ENCODE measurements around the gene GIGYF2.
"Not testable (repeated sequence)": the region's sequence is repeated elsewhere in the genome, so short reads cannot be mapped to it uniquely, and the experiment has no call there.

GIGYF2 gene

DNA sequence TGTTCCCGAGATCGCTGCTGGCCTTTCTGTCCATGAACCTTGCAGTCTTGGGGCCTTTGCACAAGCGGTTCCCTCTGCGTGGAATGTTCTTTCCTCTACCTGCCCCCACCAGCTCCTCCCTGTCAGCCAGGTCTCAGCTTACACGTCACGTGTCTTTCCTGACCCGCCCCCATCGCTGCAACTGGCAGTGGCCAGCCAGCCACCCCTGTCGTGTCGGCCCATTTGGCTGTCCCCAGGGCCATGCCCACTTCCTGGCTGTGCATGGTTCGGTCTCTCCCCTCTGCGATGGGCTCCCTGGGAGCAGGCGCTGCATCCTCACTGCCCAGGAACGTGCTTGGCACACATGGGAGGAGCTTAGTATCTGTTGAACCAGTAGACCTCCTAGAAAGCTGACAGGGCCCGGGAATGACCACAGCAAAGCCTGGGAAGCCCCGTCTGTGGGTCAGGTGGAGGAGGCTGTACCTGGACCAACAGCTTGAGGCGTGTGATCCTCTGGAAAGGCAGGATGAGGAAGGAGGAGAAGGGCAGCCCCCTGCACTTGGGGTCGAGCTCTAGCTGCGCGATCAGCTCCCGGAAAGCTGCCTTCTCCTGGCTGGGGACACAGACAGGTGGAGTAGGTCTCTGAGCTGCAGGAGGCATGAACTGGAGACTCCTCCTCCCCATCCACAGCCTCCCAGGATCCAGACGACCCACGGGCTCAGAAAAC, 193.9 kb downstream of the GIGYF2 start:
- DNase-seq (ENCODE audit: low read depth in 4 of 4, low spot score in 1 of 4), result no peak

DNA sequence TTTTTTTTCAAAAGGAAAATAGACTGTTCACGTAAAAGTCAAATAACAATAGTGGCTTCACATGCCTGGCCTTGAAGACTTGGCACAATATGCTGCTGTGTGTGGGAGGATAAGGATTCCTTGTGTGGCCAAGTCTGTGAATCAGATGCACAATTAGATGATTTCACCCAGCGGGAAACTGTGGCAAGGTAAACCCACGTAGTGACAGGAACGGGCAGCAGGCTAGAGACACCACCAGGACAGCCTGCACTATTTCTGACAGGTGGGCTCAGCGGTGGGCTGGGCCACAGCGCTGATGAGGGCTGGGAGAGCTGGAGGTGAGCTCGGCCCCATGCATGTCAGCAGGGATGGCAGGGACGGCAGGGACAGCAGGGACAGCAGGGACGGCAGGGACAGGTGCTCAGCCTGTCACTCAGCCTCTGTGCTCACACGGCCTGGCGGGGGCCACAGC, 194.5 kb downstream of the GIGYF2 start:
- DNase-seq (ENCODE audit: low read depth in 4 of 4, low spot score in 1 of 4), result no peak

DNA sequence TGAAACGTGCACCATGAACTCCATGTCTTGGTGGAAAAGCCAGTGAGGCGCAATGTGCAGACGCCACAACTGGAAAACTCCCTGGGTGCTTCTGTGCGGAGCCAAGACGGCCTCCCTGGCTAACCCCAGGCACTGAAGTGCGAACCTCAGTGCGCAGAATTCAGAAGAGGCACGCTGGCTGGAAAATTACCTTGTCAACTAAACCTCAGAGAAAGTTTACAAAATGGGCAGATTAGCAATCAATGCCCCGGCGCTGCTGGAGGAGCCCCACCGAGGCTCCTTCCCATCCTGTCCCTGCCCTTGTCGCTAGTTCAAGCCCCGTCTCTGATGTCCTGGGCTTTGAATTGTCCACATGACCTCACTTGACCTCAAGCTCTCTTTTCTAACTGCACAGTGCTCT, 195.1 kb downstream of the GIGYF2 start:
- DNase-seq (ENCODE audit: low read depth in 4 of 4, low spot score in 1 of 4), result no peak

DNA sequence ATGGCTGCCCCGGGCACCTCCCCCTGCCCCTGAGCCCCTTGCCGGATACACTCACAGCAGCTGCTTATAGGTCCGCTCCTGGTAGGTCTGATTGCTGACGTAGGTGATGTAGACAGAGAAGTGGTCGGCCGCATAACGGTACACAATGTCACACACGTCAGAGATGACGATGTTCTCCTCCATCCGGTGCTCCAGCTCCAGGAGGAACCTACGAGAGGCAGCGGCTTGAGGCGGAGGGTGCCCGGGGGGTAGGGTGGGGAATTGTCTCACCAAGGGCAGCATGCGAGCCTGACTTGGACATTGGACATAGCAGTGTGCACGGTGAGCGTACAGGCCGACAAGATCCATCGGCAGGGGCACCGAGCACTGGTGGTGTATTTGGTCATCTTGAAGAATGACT, 195.7 kb downstream of the GIGYF2 start:
- no peak for DNase-seq (ENCODE audit: low read depth in 4 of 4, low spot score in 1 of 4)

GRCh38 chr2:232893834-232894233, 196.7 kb downstream of the GIGYF2 start:
- no peak for DNase-seq (ENCODE audit: low read depth in 4 of 4, low spot score in 1 of 4)

DNA sequence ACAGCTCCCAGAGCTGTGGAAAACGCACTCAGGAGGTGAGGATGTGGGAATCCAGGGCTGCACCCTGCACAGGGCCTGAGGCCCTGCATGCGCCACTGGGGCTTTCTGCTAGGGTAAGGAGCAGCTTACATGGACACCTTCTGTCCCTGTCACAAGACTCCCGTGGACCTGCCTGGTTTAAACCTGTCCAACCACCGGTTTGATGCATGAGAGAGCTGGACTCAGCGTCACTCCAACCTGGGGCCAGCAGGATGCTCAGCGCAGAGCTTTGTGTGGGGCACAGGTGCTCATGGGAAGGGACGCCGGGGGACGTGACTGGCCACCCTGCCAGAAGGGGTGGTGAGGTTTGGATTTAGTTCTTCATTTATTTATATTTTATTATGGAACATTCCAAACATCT, 197.1 kb downstream of the GIGYF2 start:
- DNase-seq (ENCODE audit: low read depth in 4 of 4, low spot score in 1 of 4), result no peak

- no peak for DNase-seq (ENCODE audit: low read depth in 4 of 4, low spot score in 1 of 4)
These were observed 197.6 kb downstream of the GIGYF2 start for GRCh38 chr2:232894746-232895145.

DNA sequence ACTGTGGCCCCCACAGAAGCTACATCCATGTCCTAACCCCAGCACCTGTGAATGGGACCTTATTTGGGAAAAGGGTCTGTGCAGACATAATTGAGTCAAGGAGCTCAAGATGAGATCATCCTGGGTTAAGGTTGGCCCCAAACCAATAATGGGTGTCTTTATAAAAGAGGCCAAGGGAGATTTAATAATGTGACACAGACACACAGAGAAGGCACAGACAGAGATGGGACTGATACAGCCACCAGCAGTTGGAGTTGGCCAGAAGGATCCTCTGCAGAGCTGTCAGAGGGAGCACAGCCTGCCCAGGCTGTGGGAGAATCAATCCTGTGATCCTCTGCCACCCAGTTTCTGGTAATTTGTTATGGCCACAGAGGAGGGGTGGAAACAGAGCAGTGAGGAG, 199.0 kb downstream of the GIGYF2 start:
- no peak for DNase-seq (ENCODE audit: low read depth in 4 of 4, low spot score in 1 of 4)

GRCh38 chr2:232896720-232897597, 199.8 kb downstream of the GIGYF2 start:
- DNase-seq (ENCODE audit: low read depth in 4 of 4, low spot score in 1 of 4), result no peak

GRCh38 chr2:232897598-232898408, 200.7 kb downstream of the GIGYF2 start:
- DNase-seq (ENCODE audit: low read depth in 4 of 4, low spot score in 1 of 4), result peak in 2 of 4 experiments; percentile 20 to 43

- DNase-seq (ENCODE audit: low read depth in 4 of 4, low spot score in 1 of 4), result no peak
These were observed 201.7 kb downstream of the GIGYF2 start for GRCh38 chr2:232898592-232899543.

DNA sequence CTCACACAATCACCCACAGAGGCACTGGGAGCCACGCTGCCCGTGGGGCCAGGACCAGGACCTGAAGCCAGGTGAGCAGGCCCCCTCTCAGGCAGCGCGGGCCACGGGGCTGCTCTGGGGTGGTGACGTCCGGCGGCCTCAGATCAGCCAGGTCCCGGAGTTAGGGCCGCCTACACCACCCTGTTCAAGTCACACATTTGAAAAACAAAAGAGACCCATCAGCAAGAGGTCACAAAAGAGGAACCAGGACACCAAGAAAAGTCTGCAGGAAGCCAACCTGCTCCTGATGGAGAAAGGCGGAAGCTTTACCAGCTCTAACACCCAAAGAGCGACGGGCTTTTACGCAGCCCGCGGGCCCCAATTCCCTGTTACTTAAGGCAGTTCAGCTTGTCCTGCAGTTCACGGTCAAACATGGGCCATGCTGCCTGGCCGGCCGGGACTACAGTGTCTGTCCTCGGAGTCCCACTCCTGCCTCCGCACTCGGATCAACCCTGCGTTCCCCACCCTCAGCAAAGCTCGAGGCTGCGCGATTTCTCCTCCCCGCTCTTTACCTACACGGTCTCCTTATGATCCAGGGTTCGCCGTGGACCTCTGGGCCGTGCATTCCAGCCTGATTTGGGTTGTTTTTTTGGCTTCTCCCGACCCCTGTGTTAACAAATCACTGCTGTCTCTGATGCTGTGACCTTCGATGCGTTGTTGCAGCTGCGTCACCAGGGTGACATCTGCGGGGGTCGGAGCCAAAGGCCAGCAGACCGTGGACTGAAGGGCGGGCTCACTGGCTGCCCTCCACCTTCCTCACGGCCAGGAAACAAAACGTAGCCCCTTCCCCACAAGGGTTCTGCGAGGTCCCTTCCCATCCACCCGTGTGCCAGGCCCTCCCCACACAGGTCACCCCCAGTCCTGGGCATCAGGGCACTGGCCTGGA, 203.9 kb downstream of the GIGYF2 start:
- DNase-seq (ENCODE audit: low read depth in 4 of 4, low spot score in 1 of 4), result no peak

DNA sequence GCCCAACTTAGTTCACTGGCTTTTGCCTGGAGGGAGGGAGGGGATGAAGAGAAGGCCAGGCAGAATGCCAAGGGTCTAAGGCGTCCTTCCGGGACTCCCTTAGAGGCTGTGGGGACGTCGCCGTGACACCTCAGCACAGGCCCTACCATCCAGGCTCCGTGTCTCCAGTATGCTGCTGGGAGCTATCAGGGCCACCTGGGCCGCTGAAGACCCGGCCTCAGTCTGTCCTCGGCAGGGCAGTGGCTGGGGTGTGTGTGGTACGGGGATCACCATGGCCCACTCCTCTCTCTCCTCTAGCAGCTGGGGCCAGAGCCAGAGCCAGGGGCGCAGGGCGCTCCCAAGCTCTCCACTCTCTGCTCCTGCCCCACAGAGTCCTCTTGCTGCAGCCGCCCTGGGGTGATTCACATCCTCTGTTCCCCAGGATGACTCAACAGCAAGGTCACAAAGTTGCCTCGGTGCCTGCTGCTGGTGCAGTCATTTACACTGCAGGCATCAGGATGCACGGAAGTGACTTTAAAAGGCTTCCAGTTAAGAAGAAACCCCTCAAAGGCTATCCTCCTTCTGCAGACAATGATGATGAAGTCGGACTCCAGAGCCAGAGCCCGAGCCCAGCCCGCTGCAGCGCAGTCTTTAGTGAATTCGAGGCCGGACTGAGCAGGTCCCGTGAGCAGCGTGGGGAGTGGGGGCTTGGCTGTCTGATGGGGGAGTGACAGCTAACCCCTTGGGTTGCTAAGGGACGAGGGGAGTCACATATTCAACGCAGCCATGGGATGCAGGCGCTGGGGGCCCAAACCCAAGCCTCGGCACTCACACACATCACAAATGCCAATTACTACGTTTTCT, 204.8 kb downstream of the GIGYF2 start:
- peak in 2 of 4 experiments; percentile 26 to 46 for DNase-seq (ENCODE audit: low read depth in 4 of 4, low spot score in 1 of 4)

- DNase-seq (ENCODE audit: low read depth in 4 of 4, low spot score in 1 of 4), result no peak
These were observed 206.9 kb downstream of the GIGYF2 start for GRCh38 chr2:232903989-232904388.

- not testable (repeated sequence) for DNase-seq (ENCODE audit: low read depth in 4 of 4, low spot score in 1 of 4)
These were observed 210.0 kb downstream of the GIGYF2 start for GRCh38 chr2:232906867-232907717.

DNA sequence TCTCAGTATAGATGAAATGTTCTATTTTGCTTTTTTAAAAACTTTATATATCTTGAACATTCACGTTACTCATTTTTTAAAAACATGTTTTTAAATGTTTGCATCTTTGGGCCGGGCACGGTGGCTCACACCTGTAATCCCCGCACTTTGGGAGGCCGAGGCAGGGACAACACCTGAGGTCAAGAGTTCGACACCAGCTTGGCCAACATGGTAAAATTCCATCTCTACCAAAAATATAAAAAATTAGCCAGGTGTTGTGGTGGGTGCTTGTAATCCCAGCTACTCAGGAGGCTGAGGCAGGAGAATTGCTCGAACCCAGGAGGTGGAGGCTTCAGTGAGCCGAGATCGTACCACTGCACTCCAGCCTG, 210.6 kb downstream of the GIGYF2 start:
- not testable (repeated sequence) for DNase-seq (ENCODE audit: low read depth in 4 of 4, low spot score in 1 of 4)

DNA sequence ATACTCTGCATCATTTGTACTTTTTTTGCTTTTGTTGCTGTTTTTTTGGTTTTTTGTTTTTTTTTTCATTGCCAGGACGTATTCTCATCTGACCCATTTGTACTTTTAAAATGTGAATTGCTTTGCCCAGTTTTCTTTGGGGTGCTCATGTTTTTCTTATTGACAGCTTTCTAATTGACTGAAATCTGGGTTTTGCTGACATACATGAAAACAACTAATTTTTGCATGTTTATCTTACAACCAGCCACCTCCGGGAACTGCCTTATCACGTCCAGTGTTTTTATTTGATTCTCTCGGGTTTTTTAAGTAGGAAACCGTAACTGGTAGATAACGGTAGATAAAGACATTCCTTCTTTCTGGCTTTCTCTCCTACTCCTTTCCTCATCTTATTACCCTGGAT, 211.6 kb downstream of the GIGYF2 start:
- DNase-seq (ENCODE audit: low read depth in 4 of 4, low spot score in 1 of 4), result no peak

All from stimulated activated CD4-positive, alpha-beta T cell treated with anti-CD3 and anti-CD28 coated beads, Interleukin-1b, Interleukin-23, amount 100 ng/mL, for 24 hours (primary cell).